Measurements from ENCODE around the gene SMU1.
A peak's percentile ranks its signal among the peaks of the same experiment; 100 is the strongest.
"Not testable (repeated sequence)": the region's sequence is repeated elsewhere in the genome, so short reads cannot be mapped to it uniquely, and the experiment has no call there.

SMU1 gene

DNA sequence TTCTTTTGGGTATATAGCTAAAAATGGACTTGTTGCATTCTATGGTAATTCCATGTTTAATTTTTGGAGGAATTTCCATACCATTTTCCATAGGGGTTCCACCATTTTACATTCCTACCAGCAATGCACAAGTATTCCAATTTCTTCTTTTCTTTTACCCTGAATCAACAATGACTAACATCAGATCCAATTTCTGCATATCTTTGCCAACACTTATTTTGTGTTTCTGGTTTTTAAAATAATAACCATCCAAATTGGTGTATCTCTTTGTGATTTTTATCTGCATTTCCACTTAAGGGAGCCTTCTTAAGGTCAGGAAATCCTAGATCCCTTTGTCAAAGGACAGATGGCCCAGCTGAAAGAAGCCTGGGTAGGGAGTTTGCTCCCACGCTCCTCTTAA, 29.5 kb upstream of the SMU1 start:
- no peak for DNase-seq (ENCODE audit: low spot score)

DNA sequence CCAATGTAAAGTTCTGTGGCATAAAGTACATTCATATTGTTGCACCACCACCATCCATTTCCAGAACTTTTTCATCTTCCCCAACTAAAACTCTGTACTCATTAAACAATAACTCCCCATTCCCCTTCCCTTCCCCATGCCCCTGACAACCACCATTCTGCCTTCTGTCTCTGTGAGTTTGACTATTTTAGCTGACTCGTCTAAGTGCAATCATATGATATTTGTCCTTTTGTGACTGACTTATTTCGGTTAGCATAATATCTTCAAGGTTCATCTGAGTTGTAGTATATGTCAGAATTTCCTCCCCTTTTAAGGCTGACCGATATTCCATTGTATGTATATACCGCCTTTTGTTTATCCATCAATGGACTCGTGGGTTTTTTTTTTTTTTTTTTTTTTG, 29.0 kb upstream of the SMU1 start:
- no peak for DNase-seq (ENCODE audit: low spot score)

DNA sequence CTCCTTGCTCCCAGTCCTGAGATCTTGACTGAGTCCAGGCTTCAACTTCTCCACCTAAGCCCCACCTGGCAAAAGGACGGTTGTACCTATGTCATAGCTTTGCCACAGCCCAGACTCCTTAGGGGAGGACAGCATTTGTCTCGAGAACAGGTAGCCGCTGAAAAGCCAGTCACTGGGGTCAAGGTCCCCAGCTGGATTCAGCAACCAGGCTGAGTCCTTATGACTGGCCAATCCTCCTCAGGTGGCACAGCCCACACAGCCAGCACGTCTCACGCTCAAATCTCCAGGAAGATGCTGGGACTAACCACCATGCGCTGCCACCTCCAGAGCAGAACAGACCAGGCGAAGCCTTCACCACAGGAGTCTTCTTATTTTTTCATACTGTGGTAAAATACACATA, 27.9 kb upstream of the SMU1 start:
- no peak for DNase-seq (ENCODE audit: low spot score)

DNA sequence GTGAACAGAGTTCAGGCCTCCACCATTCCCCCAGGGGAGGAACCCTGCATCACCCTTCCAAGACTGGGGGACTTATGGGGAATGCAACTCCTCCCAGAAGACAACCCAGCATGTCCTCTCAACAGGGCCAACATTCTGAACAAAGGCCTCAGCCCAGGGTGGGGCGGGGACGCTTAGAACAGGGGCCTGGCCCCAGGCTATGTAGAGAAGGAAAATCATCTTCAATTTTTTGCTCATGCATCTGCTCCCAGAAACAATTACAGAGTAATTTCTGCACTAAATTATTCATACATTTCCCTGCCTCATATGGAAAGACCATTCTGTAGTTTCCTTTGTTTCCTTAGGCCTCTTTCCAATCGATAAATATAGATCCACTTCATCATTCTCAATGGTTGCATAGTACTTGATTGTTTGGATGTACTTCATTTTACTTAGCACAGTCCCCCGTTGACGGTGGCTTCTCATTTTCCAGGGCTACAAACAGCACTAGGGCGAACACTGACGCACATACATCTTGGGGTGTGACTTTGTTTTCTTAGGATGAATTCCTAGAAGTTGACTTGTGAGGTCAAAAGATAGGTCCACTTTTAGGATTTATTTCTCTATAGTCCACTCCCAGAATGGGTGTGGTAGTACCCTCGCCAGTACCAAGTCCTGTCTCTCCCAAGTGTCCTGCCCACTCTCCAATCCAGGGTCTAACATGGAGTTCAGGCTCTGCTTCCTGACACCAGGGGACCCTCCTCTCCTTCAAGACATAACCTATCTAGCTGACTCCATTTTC, 27.2 kb upstream of the SMU1 start:
- no peak for DNase-seq (ENCODE audit: low spot score)

DNA sequence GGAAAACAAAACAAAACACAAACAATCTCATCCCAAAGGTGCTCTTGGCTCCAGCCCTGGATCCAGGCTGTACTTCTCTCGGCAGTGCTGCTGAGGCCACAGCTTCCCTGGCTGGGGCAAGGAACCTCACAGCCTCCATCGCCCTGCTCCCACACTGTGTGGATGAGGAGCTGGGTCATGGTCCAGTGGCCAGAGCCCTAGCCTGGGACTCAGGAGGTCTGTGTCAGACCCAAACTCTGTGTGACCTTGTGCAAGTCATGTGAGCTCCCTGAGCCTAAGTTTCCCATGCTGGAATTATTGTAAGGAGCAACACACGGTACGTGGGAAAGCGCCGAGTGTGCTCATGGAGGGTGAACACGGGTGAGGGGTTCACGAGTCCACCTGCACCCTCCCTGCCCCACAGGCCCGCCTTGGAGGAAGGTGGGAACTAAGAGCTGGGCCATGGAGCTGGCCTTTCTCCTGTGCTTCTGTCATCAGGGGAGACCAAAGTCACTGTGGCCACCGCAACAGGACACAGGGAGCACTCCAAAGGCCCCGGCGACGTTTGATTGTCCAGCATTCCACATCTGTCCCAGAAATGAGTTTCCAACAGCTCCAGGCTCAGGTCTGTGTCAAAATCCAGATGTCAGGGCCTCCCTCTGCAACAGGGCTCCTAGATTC, 26.2 kb upstream of the SMU1 start:
- DNase-seq (ENCODE audit: low spot score): no peak

DNA sequence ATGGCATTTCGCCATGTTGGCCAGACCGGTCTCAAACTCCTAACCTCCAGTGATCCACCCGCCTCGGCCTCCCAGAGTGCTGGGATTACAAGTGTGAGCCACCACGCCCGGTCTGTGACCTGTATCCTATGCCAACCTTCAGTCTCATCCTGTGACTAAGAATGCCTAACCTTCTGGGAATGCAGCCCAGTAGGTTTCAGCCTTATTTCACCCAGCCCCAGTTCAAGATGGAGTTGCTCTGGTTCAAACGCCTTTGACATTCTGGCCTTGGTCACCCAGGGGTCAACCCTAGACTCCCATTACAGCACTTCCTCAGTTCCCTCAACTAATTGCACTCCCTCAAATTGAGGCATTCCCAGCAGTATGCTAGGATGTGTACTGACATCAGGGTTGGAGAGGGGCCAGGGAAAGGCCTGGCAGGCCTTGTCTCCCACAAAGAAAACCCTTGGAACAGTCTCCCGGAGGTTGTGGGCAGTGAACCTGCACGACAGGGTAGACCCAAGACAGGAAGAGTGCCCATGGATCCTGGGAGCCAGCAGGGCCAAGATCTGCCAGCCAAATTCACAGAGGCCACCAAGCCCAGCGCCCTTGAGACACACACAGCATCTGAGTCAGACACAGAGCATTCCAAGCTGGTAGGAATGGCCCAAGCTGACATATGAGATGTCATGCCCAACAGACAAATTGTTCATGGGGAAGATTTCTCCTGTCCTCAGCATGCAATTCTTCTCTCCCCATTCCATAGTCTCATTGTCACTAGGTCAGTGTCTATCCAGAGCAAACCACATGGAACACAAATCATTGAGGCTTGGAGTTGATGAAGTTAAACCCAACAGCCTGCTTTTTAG, 24.9 kb upstream of the SMU1 start:
- DNase-seq (ENCODE audit: low spot score): no peak

DNA sequence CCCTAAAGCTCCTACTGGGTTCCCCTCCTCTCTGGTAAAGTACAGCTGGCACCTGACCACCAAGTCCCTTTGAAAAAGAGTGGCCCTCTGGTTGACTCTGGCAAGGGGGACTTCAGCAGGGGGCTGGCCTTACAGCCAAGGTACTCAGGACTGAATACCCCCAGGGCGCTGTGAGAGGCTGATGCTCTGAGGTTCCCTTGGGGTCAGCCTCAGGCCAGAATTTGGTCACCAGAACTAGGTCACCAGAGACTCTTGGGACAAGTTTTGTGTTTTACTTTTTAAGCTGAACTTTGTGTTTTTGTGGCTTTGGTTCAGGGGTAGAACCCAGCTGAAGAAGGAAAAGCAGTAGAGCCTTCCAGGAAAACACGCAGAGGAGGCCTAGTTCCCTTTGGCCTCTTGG, 23.3 kb upstream of the SMU1 start:
- DNase-seq (ENCODE audit: low spot score): no peak

DNA sequence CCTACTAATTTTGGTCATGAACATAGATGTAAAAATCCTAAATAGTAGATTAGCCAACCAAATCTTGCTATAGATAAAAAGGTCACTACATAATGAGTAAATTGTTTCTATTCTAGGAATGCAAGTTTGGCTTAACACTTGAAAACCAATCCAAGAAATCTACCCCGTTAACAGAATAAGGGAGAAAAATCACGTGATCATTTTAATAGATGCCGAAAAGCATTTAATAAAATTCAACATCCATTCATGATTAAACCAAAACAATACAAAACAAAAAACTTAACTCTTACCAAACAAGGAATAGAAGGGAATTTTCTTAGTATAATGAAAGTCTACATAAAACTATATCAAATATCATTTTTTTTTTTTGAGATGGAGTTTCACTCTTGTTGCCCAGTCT, 20.7 kb upstream of the SMU1 start:
- DNase-seq (ENCODE audit: low spot score): no peak

DNA sequence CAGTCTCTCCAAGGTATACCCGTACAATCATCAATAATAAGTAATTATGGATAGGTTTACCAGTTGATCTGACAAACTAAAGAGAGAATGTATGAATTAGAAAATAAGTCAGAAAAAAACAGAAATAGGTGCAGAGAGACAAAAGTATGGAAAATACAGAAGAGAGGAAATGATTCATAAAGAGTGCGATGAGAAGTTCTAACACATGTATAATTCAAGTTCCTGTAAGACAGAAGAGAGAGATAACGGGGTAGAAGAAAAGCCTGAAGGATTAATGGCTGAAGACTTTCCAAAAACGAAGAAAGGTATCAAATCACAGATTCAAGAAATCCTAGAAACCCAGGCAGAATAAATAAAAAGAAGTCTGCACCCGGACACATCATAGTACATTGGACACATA, 16.2 kb upstream of the SMU1 start:
- DNase-seq (ENCODE audit: low spot score): no peak

DNA sequence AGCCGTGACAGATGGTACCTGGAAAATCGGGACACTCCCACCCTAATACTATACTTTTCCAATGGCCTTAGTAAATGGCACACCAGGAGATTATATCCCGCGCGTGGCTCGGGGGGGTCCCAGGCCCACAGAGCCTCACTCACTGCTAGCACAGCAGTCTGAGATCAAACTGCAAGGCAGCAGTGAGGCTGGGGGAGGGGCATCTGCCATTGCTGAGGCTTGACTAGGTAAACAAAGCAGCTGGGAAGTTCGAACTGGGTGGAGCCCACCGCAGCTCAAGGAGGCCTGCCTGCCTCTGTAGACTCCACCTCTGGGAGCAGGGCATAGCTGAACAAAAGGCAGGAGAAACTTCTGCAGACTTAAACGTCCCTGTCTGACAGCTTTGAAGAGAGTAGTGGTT, 9.2 kb upstream of the SMU1 start:
- not testable (repeated sequence) for DNase-seq (ENCODE audit: low spot score)

DNA sequence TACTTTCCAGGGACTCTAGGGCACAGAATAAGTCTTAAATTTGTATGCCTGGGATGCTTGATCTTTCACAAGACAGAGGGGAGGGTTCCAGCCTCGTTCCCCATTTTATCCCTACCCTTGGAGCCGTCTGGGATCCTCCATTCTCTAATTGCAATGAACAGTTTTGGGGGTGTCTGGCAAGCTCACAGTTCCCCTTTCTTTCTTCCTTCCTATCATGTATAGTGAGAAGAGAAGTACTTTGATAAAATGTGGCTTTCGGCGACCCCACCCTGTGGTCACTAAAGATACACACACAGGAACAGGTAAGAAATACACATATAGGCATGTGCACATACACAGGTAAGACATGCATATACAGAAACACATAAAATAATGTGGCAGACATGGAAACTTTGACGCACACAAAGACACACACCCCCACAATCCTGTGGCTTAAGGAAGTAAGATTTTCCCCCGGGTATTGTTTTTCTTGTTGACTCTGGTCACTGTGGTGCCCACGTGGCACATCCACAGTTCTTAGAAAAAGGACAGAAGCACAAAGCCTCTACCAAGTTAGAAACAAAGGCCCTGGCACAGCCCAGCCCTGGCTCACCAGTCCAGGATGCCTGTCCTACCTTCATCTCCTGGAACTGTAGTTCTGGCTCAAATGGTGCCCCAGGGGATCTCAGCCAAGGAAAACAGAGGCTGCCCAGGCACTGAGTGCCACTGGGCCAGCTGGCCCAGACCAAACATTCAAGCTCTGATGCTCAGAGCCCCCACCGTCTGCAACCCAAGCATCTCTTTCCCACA, 6.3 kb upstream of the SMU1 start:
- DNase-seq (ENCODE audit: low spot score): no peak

DNA sequence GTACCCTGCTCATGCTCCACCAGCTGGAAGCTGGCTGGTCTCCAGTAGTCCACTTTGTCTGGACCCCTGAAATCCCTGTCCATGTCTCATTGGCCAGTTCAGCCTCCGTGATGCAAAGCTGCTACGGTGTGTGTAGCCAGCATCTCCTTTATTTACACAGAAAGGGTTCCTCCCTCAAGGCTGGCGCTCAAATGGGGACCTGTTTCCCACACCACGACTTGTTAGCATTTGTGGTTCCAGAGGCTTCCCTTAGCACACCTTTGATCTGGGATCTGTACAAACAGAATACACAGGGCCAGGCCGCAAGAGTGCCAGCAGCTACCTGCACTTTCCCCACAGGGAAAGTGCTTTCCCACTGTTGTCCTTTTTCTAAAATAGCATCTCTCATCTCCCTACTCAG, 5.7 kb upstream of the SMU1 start:
- DNase-seq (ENCODE audit: low spot score): no peak

DNA sequence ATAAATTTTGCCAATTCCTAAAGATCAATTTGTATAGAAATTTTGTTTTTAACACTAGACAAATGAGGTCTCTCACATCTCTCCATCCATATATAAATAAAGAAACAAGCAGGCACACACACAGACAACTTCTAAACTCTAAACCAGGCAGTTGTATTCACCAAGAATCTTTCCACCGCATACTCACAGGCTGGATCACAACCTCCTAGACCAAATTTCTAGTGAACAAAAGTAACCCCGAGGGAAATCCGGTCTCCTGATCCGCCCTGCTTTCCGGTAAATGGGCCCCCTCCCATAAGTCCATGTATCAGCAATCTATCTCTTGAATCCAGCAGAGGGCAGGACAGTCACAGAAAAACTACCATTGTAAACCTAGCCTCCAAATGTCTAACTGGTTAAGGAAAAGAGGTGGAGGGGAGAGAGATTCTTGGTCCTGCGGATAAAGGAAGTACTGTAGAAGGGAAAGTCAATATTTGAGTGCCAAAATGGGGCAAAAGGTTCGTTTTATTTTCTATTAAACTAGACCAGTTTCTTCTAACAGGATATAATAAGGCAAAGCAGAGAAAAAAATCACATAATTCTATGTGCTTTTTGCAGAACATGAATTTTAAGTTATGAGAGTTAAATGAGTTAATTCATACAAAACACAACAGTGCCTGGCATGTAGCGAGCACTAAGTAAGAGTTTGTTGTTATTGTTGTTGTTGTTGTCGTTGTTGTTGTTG, 4.8 kb upstream of the SMU1 start:
- DNase-seq (ENCODE audit: low spot score): peak; percentile 85

DNA sequence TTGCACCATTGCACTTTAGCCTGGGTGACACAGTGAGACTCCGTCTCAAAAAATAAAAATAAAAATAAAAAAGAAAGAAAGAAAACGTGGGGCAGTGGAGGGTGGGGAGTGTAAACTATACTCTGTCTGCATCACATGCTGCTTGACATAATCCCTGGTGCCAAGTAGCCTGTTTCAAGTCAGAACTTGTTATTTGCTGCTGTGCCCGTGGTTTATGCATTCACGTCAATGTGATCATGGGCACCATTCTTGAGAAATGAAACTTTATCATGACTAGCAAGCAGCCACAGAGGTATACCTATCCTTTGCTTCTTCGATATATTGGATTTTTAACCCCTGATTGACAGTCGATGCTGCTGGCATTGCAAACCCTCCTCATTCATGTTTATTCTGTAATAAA, 4.1 kb upstream of the SMU1 start:
- no peak for DNase-seq (ENCODE audit: low spot score)

DNA sequence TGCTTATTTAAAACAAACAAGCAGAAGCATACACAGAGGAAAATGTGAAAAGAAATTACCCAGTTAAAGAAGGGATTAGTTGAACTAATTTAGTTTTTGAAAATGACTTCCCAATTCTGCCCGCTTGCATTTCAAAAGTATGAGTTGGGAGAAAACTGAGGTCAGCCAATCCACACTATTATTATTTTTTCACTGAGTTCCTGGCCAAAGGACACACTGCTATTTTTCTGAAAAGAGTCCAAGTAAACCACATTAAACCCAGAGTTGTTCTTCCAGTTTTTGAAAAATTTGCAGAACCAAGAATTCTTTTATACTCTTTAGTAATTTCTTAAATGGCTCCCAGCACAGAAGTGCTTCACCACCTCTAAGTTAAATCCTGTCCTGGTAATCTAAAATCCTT, 7.5 kb downstream of the SMU1 start:
- DNase-seq (ENCODE audit: low spot score): no peak

DNA sequence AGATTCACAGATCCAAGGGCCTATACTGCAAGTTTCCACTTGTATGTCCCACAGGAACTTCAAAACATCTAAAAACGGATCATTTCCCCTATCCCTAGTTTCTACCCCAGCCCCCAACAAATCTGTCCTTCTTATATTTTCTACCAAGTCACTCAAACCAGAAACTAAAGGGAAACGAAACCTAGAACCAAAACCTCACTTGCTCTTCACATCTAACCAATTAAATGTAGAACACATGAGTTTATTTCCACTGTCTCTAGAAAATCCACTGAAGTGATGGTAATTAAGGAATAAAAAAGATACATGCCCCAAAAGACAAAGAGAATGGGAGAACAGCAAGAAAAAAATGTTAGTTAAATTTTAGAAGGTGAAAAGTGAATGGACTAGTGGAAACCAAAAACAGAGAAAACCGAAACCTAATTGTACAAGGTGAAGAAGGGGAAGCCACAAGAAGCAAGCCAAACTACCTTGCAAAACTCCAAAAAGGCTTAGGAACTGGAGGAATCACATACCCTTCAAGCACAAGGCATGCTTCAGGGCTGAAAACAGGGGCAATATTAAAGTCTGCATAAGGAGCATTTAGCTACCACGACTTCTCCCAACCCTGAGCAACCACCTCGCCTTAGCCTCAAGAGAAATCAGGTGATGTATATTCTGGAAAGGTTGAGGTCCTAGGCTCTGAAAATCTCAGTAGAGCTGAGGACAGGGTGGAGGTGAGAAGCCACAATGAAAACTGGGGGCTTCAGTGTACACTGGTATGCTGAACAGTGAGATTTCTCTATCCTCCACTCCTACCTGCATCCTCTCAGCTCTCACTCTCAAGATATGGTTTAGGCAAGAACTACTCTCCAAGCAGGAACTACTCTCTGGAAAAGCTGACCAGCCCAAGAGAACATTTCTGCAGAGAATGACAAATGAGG, 11.1 kb downstream of the SMU1 start:
- no peak for DNase-seq (ENCODE audit: low spot score)

DNA sequence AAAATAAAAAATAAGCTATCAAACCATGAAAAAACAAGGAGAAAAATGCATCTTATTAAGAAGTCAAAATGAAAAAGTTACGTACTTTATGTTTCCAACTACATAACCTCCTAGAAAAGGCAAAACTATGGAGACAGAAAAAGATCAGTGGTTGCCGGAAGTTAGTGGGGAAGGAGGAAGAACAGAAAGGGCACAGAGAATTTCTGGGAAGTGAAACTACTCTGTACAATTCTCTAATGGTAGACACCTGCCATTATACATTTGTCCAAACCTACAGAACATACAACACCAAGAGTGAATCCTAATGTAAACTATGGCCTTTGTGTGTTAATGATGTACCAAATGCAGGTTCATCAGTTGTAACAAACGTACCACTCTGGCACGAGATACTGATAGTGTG, 25.3 kb downstream of the SMU1 start:
- no peak for DNase-seq (ENCODE audit: low spot score)

DNA sequence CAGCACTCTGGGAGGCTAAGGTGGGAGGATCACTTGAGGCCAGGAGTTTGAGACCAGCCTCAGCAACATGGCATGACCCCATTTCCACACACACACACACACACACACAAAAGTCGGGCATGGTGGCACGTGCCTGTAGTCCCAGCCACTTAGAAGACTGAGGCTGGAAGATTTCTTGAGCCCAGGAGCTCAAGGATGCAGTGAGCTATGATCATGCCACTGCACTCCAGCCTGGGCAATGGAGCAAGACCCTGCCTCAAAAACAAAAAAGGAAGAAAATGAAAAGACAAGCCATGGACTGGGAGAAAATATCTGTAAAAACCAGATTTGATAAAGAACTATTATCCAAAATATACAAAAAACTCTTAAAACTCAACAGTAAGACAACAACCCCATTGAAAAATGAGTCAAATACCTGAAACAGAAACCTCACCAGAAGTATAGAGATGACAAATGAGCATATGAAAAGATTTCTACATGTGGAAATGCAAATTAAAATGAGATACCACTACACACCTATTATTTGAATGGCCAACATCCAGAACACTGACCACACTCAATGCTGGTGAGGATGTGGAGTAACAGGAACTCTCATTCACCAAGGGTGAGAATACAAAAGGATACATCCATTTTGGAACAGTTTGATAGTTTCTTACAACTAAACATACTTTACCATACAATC, 26.7 kb downstream of the SMU1 start:
- no peak for DNase-seq (ENCODE audit: low spot score)

DNA sequence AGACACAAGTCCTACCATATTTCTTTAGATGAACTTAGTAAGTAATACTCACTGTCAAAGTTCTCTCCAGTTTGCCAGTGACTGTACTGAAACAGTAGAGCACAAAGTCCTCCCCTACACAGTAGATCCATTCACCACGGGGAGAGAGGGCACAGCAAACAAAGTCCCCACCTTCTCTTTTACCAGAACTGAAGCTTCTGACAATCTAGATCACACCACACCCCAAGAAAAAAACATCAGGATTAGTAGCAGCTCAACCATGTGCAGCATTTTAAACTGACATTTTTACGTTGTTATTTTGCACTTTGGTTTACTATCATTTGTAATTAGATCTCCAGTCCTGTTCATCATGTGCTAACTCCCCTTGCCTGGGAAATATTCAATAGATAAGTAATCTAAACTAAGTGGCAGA, 28.4 kb downstream of the SMU1 start:
- DNase-seq (ENCODE audit: low spot score): no peak

Measured in SK-N-DZ (cell line).